GM18858 (cell line): ENCODE measurements around the gene CERS1.

Experiments used
- ATAC-seq: cut with Tn5 transposase; IDR thresholded peaks from one replicate; pipeline ENCODE4 v1.9.1; 2021; ENCODE audit not compliant: unreplicated experiment

The CERS1 gene

DNA sequence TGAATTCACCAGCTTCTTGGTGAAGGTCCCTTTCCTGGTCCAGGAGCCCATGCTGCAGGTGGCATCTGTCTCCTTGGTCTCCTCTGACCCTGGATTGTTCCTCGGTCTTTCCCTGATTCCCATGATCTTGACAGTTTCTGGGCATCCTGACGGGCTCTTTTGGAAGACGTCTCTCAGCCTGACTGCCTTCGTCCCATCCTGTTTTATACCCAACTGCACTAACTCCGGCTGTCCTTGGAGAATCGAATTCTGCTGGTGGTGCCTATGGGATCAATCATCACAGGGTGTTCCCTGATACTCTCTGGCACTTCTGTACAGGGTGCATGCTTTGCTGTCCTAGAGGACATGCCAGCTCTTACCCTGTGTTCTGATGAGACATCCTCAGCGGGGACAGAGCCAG, 19.1 kb downstream of the CERS1 start:
- ATAC-seq = no peak

GRCh38 chr19:18875726-18876125, 20.2 kb downstream of the CERS1 start:
- no peak for ATAC-seq

DNA sequence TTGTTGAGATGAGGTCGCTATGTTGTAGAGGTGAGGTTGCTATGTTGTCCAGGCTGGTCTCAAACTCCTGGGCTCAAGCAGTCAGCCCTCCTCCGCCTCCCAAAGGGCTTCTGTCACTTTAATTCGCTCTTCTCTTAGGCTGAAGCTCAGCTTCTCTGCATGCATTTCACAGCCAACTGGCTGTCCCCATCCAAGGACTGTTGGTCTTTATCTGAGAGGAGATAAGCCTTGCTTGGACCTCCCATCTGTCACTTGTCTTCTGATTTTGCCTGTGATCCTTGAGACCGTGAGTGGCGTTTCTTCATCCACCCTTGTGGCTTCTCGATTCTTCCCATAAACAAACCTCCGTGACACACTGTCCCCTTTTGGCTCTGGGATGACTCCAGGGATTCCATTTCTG, 24.4 kb downstream of the CERS1 start:
- no peak for ATAC-seq

DNA sequence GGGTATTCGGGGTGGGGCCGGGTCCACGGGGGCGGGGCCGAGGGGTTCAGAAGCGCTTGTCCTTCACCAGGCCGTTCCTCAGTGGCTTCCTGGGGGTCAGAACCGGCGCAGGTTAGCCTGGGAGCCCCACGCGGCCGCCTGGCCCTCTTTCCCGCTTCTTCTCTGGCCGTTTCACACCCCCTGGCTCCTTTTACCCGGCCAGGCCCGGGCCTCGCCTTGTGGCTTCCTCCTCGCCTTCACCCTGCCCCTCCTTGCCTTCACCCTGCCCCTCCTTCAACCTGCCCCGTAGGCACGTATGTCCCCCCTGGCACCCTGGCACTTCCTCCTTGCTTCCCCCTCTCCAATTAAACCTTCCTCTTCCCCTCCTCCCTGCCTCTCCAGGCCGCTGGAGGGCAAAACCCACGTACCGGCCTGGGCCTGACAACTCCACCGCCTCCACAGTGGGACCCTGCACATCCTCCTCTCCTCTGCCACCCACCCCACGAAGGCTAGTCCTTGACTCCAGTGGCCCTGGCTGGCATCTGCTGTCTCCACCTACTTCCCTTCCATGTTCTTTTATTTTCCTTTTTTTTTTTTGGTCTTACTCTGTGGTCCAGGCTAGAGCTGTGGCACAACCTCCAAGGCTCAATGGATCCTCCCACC, 25.3 kb downstream of the CERS1 start:
- no peak for ATAC-seq

GRCh38 chr19:18869781-18870530, 26.0 kb downstream of the CERS1 start:
- no peak for ATAC-seq

GRCh38 chr19:18869023-18869618, 26.8 kb downstream of the CERS1 start:
- no peak for ATAC-seq

GRCh38 chr19:18868380-18869022, 27.5 kb downstream of the CERS1 start:
- no peak for ATAC-seq

DNA sequence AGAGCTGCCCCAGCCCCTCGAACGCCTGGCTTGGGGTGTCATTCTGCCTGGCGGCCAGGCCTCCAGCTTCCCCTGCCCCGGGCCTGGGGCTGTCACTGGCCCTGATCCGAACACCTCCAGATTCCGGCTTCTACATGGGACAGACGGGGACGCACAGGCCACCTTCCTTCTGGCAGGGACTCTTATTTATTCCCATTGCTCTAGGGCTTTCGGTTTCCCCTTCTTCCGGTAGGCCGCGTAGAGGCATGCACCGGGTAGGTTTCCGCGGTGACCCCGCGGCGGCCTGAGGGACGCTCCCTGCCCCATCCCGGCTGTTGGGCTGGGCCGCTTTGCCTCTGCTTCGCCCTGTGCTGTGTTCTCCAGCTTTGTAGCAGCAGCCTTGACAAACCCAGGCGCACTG, 28.2 kb downstream of the CERS1 start:
- no peak for ATAC-seq

GRCh38 chr19:18867199-18867598, 28.8 kb downstream of the CERS1 start:
- no peak for ATAC-seq

GRCh38 chr19:18866800-18867123, 29.2 kb downstream of the CERS1 start:
- no peak for ATAC-seq

DNA sequence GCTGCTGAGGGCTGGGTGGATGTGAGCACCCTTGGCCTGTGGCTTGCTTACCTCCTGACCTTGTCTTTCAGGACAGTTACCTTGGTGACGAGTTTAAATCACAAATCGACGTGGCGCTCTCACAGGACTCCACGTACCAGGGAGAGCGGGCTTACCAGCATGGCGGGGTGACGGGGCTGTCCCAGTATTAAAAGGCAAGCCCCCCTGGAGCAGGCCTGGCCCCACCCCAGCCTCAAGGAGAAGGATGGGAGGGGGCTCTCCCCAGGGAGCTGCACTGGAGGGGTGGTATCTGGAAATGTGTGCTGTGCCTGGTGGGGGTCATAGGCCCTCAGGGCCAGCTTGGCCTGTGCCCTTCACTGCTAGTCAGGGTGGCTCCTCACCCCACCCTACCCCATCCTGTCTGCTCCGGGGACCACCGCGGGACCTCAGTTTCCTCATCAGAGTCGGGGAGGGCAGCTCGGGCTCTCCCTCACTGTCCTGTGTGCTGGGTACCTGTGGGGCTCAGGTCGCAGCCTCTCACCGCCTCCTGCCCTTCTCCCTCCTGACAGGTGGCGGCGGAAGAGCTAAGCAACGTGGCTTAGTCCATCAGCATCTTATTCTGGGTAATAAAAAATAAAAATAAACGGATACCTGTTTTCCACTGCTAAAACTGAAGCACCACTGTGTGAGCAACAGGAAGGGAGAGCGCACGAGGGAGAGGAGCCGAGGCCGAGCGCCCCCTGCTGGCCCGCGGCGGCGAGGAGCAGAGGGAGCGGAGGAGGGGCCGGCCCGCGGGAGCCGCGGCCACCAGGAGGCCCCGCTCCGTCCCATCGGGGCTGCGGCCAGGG, 29.8 kb downstream of the CERS1 start:
- no peak for ATAC-seq

DNA sequence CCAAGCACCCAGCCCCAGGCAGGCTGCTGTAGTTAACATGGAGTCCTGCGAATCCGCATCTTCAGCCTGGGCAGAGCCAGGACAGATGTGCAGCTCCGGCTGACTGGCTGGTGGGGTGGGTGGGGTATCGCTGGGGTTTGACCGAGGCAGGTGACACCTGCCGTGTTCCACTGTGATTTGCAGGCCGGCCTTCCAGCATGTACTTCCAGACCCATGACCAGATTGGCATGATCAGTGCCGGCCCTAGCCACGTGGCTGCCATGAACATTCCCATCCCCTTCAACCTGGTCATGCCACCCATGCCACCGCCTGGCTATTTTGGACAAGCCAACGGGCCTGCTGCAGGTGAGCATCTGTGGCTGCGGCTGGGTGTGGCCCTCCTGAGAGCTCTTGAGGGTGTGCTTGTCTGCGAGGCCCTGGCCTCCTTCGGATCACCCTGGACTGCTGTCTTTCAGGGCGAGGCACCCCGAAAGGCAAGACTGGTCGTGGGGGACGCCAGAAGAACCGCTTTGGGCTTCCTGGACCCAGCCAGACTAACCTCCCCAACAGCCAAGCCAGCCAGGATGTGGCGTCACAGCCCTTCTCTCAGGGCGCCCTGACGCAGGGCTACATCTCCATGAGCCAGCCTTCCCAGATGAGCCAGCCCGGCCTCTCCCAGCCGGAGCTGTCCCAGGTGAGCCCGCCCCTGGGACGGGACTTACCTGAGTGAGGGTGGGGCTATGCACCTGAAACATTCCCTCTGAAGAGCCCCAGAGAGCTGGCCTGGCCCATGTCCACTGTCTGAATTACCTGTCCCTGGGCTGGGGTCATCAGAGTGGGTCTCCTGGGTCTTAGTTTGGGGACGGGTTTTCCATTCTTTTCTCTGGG, 30.6 kb downstream of the CERS1 start:
- ATAC-seq = no peak

- no peak for ATAC-seq
Measured at GRCh38 chr19:18863843-18864362, 32.1 kb downstream of the CERS1 start.

DNA sequence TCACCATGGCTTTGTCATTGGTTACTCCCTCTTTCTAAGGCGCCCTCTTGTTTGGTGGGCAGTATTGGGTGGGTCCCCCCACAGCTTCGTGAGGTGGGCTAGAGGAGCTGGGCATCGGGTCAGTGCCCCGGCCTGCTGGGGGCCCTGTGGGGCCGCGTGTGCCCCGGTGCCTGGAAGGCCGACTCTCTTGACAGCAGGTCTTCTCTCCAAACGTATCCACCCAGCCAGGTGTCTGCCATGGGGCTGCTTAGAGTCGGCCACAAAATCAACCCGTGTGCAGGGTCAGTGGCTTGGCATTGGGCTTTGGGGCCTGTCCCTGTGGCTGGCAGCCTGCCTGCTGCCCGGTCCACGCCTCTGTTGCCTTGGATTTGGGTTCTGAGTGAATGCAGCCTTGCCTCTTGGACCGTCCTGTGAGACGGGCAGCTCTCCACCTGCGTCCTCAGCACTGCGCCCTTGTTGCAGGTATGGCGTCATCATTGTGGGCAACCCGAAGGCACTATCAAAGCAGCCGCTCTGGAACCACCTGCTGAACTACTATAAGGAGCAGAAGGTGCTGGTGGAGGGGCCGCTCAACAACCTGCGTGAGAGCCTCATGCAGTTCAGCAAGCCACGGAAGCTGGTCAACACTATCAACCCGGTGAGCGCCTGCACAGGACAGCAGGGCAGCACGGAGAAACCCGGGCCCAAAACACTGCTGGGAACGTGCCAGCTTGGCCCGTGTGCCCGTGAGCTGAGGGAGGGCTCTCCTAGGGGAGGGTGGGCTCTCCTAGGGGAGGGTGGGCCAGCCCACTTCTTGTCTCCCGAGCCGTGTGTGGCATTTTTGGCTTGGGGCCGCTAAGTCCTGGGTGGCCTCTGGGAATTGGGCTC, 32.7 kb downstream of the CERS1 start:
- ATAC-seq = no peak

DNA sequence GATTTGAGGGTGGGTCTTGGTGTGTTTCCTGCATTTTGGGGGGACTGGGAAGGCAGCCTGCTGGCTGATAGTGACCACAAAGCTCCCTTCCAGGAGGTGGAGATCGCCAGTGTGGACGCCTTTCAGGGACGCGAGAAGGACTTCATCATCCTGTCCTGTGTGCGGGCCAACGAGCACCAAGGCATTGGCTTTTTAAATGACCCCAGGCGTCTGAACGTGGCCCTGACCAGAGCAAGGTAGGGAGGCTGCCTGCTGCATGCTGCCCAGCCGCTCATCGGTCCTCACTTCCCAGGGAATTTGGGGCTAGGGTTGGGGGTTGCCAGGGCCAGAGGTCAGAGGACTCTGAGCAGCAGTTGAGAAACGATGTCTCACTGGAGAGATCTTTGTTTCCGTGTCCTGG, 34.0 kb downstream of the CERS1 start:
- ATAC-seq = no peak

DNA sequence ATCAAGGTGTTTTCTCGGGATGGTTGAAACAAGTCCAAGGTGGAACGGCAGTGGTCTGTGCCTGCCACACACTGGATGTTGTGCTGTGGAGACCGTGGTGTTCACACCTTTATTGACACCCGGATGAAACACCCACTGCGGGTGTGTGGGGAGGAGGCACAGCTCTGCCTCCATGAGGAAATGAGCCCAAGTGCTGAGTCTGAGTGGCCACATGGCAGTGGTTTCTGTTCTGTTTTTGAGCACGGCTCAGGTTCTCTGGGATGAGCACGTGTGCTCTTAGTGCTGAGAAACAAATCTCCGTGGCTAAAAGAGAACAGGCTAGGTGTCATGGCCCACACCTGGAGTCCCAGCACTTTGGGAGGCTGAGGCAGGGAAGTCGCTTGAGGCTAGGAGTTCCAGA, 34.7 kb downstream of the CERS1 start:
- ATAC-seq = no peak

GRCh38 chr19:18860725-18861124, 35.2 kb downstream of the CERS1 start:
- no peak for ATAC-seq

DNA sequence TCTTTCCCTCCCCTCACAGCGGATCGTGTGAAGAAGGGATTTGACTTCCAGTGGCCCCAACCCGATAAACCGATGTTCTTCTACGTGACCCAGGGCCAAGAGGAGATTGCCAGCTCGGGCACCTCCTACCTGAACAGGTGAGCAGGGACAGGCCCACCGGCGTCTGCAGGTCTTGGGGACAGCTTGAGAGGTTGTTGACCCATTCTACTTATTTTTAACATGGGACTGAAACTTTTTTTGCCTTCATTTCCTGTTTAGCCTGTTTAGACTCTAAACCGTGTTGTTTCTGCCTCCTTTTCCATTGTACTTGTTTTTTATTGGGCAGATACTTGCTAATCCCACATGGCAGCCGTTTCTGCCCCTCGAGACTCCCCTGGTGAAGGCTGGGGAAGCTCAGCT, 35.7 kb downstream of the CERS1 start:
- ATAC-seq = no peak

GRCh38 chr19:18859676-18860301, 36.2 kb downstream of the CERS1 start:
- no peak for ATAC-seq
